ENCODE data around the gene MTHFD2L. TPM values are rescaled to one million over a fixed set of nuclear protein-coding genes. Genes with fewer than 3 reads are reported as not detected.

MTHFD2L gene
- total and polyA plus RNA-seq, 2 donors (not counting 3 experiments of a cell fraction or from before 2014, with no cell fraction given): 6.9 to 15.2 TPM

DNA sequence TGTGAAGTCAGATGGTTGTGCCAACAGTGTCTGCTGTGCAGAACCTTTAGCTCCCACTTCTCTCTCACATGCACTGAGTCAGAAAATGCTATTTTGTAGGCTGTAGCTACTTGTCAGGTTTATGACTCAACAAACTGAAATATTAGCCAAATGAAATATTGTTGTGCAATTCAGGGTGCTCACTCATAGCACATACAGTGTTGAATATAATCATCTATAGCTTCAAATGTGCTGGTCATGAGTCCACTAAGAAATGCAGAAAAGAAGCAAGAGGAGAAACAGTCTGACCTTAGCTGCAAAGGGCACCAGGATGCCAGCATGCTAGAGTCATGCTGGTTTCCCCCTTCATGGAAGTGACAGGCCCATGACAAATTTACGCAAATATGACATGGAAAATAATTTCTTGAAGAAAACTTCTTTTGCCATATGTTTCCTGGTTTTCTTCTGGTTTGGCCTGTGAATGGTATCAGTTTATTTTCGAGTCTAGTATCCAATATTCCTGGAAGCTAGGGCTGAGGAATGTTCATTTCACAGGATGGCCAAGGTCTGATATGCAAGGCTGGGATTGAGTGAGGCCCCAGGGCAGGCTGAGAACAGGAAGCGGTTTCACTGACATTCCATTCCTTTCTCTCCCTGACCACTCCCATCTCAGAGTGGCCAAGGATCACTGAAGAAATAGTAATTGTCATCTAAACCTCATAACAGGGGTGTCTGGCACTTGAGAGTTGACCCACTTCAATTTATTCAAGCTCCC is 48.6 kb upstream of the MTHFD2L start:
- CTCF ChIA-PET: interaction anchor here (0.9 to 5.2 kb wide), 9 partner anchors 8 to 768 kb away, joined by 3 to 40 read pairs (median 3); partner anchors contain the start of gene CXCL2
- POLR2A ChIA-PET: interaction anchor here (0.6 to 2.2 kb wide), 2 partner anchors 10 to 239 kb away, joined by 10 to 12 read pairs; partner anchors contain the start of gene CXCL2

More for the DNA sequence above, 48.6 kb upstream of the MTHFD2L start:
- Histone ChIP-seq H3K4me3 (replicated peaks in 1 of 3; ENCODE audit: insufficient read depth in 1 of 3, low read depth in 1 of 3, low read length in 3 of 3) (no peak overlapping the region), H3K4me1 (ENCODE audit: control insufficient read depth, extremely low read depth, insufficient read depth, low read length) (peaks cover 44% of the 10 kb centered on the region), H3K27me3 (ENCODE audit: control insufficient read depth in 2 of 2, insufficient read depth in 2 of 2, low read length in 2 of 2) (no peaks in the 10 kb centered on the region), H3K79me2 (ENCODE audit: control insufficient read depth, insufficient read depth, low read length) (no peaks in the 10 kb centered on the region), H2AFZ (ENCODE audit: low read depth, low read length) (peak overlapping the region; percentile 10), H3K9ac (replicated peaks; ENCODE audit: extremely low read depth, insufficient read depth, low read length) (peak overlapping the region; percentile 49), H3K9me3 (replicated peaks; ENCODE audit: control insufficient read depth, insufficient read depth, low read length) (no peaks in the 10 kb centered on the region), H3K9me1 (replicated peaks; ENCODE audit: control insufficient read depth, extremely low read depth, insufficient read depth, low read length) (no peaks in the 10 kb centered on the region), H3K36me3 (ENCODE audit: control insufficient read depth in 2 of 2, extremely low read depth in 1 of 2, insufficient read depth in 2 of 2, low read length in 2 of 2) (no peaks in the 10 kb centered on the region), H3K4me2 (ENCODE audit: insufficient read depth, low read length) (peak overlapping the region; percentile 25), H3K27ac (ENCODE audit: insufficient read depth, low read depth, low read length) (peak overlapping the region; percentile 92), H4K20me1 (replicated peaks; ENCODE audit: control insufficient read depth, extremely low read depth, insufficient read depth, low read length) (no peaks in the 10 kb centered on the region)
- intact Hi-C loops (cut with micrococcal nuclease) (loop anchor here (1.0 to 5.0 kb wide), 7 partner anchors 8 to 523 kb away; partner anchors contain the start of gene CXCL2), dilution Hi-C loops (cut with MboI; ENCODE audit: extremely low pct_ligation_motif_present, low sequenced_read_pairs) (no loop called here)
- TF ChIP-seq POLR2AphosphoS5 (IDR thresholded peaks at IDR 0.05; ENCODE audit: insufficient read depth, low read depth, low read length) (peak; percentile 27), EZH2 (IDR thresholded peaks at IDR 0.05; ENCODE audit: borderline replicate concordance, low read depth, low read length, severe bottlenecking) (no peak), JUN (IDR thresholded peaks at IDR 0.05; ENCODE audit: borderline replicate concordance, insufficient read depth, insufficient read length, low read depth) (peak; percentile 68), GATA2 (IDR thresholded peaks at IDR 0.05; ENCODE audit: insufficient read depth, insufficient read length, low read depth, low read length) (peak; percentile 24), MYC (IDR thresholded peaks at IDR 0.05; ENCODE audit: low read depth, low read length) (no peak), FOS (IDR thresholded peaks at IDR 0.05; ENCODE audit: borderline replicate concordance, insufficient read depth, low read length) (peak; percentile 83), POLR2A (IDR thresholded peaks at IDR 0.05; ENCODE audit: low read depth, low read length) (peak; percentile 59)
- TF ChIP-seq, protein P1, sequence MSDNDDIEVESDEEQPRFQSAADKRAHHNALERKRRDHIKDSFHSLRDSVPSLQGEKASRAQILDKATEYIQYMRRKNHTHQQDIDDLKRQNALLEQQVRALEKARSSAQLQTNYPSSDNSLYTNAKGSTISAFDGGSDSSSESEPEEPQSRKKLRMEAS (IDR thresholded peaks at IDR 0.05; ENCODE audit: insufficient read depth, insufficient read length): no peak
- TF ChIP-seq, protein P2, sequence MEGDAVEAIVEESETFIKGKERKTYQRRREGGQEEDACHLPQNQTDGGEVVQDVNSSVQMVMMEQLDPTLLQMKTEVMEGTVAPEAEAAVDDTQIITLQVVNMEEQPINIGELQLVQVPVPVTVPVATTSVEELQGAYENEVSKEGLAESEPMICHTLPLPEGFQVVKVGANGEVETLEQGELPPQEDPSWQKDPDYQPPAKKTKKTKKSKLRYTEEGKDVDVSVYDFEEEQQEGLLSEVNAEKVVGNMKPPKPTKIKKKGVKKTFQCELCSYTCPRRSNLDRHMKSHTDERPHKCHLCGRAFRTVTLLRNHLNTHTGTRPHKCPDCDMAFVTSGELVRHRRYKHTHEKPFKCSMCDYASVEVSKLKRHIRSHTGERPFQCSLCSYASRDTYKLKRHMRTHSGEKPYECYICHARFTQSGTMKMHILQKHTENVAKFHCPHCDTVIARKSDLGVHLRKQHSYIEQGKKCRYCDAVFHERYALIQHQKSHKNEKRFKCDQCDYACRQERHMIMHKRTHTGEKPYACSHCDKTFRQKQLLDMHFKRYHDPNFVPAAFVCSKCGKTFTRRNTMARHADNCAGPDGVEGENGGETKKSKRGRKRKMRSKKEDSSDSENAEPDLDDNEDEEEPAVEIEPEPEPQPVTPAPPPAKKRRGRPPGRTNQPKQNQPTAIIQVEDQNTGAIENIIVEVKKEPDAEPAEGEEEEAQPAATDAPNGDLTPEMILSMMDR (IDR thresholded peaks at IDR 0.05; ENCODE audit: extremely low read depth in 1 of 2, insufficient read depth in 1 of 2, low read depth in 1 of 2, low read length in 2 of 2): no peak
- peak; percentile 93 for DNase-seq (ENCODE audit: low read depth, low spot score)
- FAIRE-seq: peak; percentile 98
- BruUV-seq (replicated peaks): TSS peak; percentile 30
